Daoy (cell line): ENCODE measurements around the gene RPS6KC1. TPM values are rescaled to one million over a fixed set of nuclear protein-coding genes. Genes with fewer than 3 reads are reported as not detected.
"Not testable (repeated sequence)": the region's sequence is repeated elsewhere in the genome, so short reads cannot be mapped to it uniquely, and the experiment has no call there.

ENCODE experiments used
- DNase-seq: peaks from one replicate; pipeline ENCODE4 v3.0.0-alpha.2; 2015; ENCODE audit warnings: low read depth
- total RNA-seq: library from RNA; depleted of rRNA; stranded (reverse); fragments of >200 nt; shearing (Covaris generic); gene quantifications from 2 replicates; pipeline ENCODE4 v1.2.3, GENCODE V29; 2014

Gene RPS6KC1
- total RNA-seq, 1 experiment from 2014 or later = 17.0 TPM

GRCh38 chr1:213055767-213056166, 4.7 kb downstream of the RPS6KC1 start:
- no peak for DNase-seq

GRCh38 chr1:213057264-213058059, 6.4 kb downstream of the RPS6KC1 start:
- no peak for DNase-seq

- no peak for DNase-seq
Measured at GRCh38 chr1:213060836-213061235, 9.8 kb downstream of the RPS6KC1 start.

GRCh38 chr1:213061263-213061662, 10.2 kb downstream of the RPS6KC1 start:
- DNase-seq = no peak

GRCh38 chr1:213065800-213066199, 14.8 kb downstream of the RPS6KC1 start:
- DNase-seq = no peak

GRCh38 chr1:213066363-213066762, 15.3 kb downstream of the RPS6KC1 start:
- no peak for DNase-seq

GRCh38 chr1:213067352-213067751, 16.3 kb downstream of the RPS6KC1 start:
- no peak for DNase-seq

GRCh38 chr1:213070406-213070805, 19.4 kb downstream of the RPS6KC1 start:
- DNase-seq = peak; percentile 77

- no peak for DNase-seq
Measured at GRCh38 chr1:213075725-213076124, 24.7 kb downstream of the RPS6KC1 start.

GRCh38 chr1:213082420-213083111, 31.5 kb downstream of the RPS6KC1 start:
- DNase-seq = no peak

GRCh38 chr1:213083112-213083445, 32.0 kb downstream of the RPS6KC1 start:
- DNase-seq = peak; percentile 9

- DNase-seq = no peak
Measured at GRCh38 chr1:213087911-213088310, 36.9 kb downstream of the RPS6KC1 start.

GRCh38 chr1:213089924-213090677, 39.1 kb downstream of the RPS6KC1 start:
- no peak for DNase-seq

GRCh38 chr1:213094446-213094845, 43.4 kb downstream of the RPS6KC1 start:
- no peak for DNase-seq

GRCh38 chr1:213095467-213095866, 44.4 kb downstream of the RPS6KC1 start:
- DNase-seq = no peak

- DNase-seq = no peak
Measured at GRCh38 chr1:213099682-213100399, 48.8 kb downstream of the RPS6KC1 start.

- not testable (repeated sequence) for DNase-seq
Measured at GRCh38 chr1:213100565-213100964, 49.5 kb downstream of the RPS6KC1 start.

- no peak for DNase-seq
Measured at GRCh38 chr1:213103377-213104306, 52.6 kb downstream of the RPS6KC1 start.

- DNase-seq = no peak
Measured at GRCh38 chr1:213104604-213105003, 53.6 kb downstream of the RPS6KC1 start.

GRCh38 chr1:213106298-213106697, 55.3 kb downstream of the RPS6KC1 start:
- no peak for DNase-seq

GRCh38 chr1:213107613-213108012, 56.6 kb downstream of the RPS6KC1 start:
- DNase-seq = no peak
